ENCODE results near the gene HSPA2.
"Not testable (repeated sequence)": the region's sequence is repeated elsewhere in the genome, so short reads cannot be mapped to it uniquely, and the experiment has no call there.

Gene HSPA2

GRCh38 chr14:64515053-64515452 is 25.5 kb upstream of the HSPA2 start:
- DNase-seq, result no peak

- no peak for DNase-seq
These were observed 23.6 kb upstream of the HSPA2 start for GRCh38 chr14:64516969-64517368.

- DNase-seq, result not testable (repeated sequence)
These were observed 22.9 kb upstream of the HSPA2 start for GRCh38 chr14:64517667-64518066.

GRCh38 chr14:64518229-64518628 is 22.3 kb upstream of the HSPA2 start:
- DNase-seq, result no peak

- no peak for DNase-seq
These were observed 19.8 kb upstream of the HSPA2 start for GRCh38 chr14:64520699-64521098.

- no peak for DNase-seq
These were observed 17.8 kb upstream of the HSPA2 start for GRCh38 chr14:64522591-64523355.

- no peak for DNase-seq
These were observed 15.2 kb upstream of the HSPA2 start for GRCh38 chr14:64525354-64525753.

- DNase-seq, result no peak
These were observed 9.0 kb upstream of the HSPA2 start for GRCh38 chr14:64531567-64531966.

GRCh38 chr14:64536488-64537245 is 3.9 kb upstream of the HSPA2 start:
- no peak for DNase-seq

- peak; percentile 52 for DNase-seq
These were observed 875 bp downstream of the HSPA2 start for GRCh38 chr14:64541261-64541971.

GRCh38 chr14:64541972-64542835 is 1.7 kb downstream of the HSPA2 start:
- DNase-seq, result peak; percentile 27

- no peak for DNase-seq
These were observed 2.3 kb downstream of the HSPA2 start for GRCh38 chr14:64542836-64543201.

GRCh38 chr14:64544607-64545312 is 4.2 kb downstream of the HSPA2 start:
- DNase-seq, result no peak

GRCh38 chr14:64549016-64549415 is 8.5 kb downstream of the HSPA2 start:
- DNase-seq, result no peak

- DNase-seq, result peak; percentile 64
These were observed 9.5 kb downstream of the HSPA2 start, which contains the start of gene PPP1R36 for GRCh38 chr14:64549791-64550620. TSS of gene PPP1R36 (plus strand) at chr14:64549961. CDS start at chr14:64549998, 37 bp downstream.

GRCh38 chr14:64550621-64551333 is 10.2 kb downstream of the HSPA2 start:
- no peak for DNase-seq

- DNase-seq, result no peak
These were observed 14.0 kb downstream of the HSPA2 start for GRCh38 chr14:64554556-64554955.

GRCh38 chr14:64556526-64556925 is 16.0 kb downstream of the HSPA2 start:
- DNase-seq, result no peak

GRCh38 chr14:64558216-64558615 is 17.7 kb downstream of the HSPA2 start:
- not testable (repeated sequence) for DNase-seq

GRCh38 chr14:64561631-64562030 is 21.1 kb downstream of the HSPA2 start:
- no peak for DNase-seq

All from femur (tissue), 1 donor.